A549 (cell line): ENCODE results near the gene SLC31A2. TPM values are rescaled to one million over a fixed set of nuclear protein-coding genes. Genes with fewer than 3 reads are reported as not detected.

Experiments
- ATAC-seq, 2 experiments: fragments of 200-7000 bp in 1 of 2; fragments of >200 bp in 1 of 2; cut with Nextera tagmentation in 1 of 2; cut with Tn5 transposase in 1 of 2; 3 replicates each; pipeline versions ENCODE4 v1.8.0 to v1.9.1; 2018 to 2020; ENCODE audit warnings: mild to moderate bottlenecking in 1 of 2, moderate library complexity in 1 of 2
- CTCF ChIA-PET: fragments of 300-600 bp; sonication (Branson Sonifier 250); formaldehyde crosslinking; extraction: SDS; loops from one replicate; lab custom pipeline; 2021; ENCODE audit warnings: antibody characterized with exemption, inconsistent platforms; lab: Yijun Ruan, JAX
- POLR2A ChIA-PET: fragments of 350-600 bp; formaldehyde crosslinking; extraction: SDS; loops from one replicate; lab custom pipeline; 2021; ENCODE audit warnings: antibody characterized with exemption, inconsistent platforms; lab: Yijun Ruan, JAX
- DNase-seq, 2 experiments: peaks; one replicate each; pipeline versions ENCODE4 v3.0.0 to v3.0.0-alpha.2; 2011 to 2016; ENCODE audit warnings: low read depth in 1 of 2, low spot score in 1 of 2
- FAIRE-seq: peaks from 2 replicates; lab custom pipeline; 2011; peaks lifted over from hg19 to GRCh38; lab: Jason Lieb, UNC
- H3K27ac ChIP-seq, 2 experiments: fragments of >200 bp; sonication (Bioruptor Twin); formaldehyde crosslinking; 3 replicates each; pipeline ENCODE4 v1.5.1; 2016 to 2017
- H3K4me1 ChIP-seq: fragments of >200 bp; sonication (Bioruptor Twin); formaldehyde crosslinking; 3 replicates; pipeline ENCODE4 v1.6.1; 2016
- H3K4me2 ChIP-seq: fragments of >200 bp; sonication (Bioruptor Twin); formaldehyde crosslinking; 3 replicates; pipeline ENCODE4 v1.6.1; 2016
- H3K4me3 ChIP-seq: fragments of >200 bp; sonication (Bioruptor Twin); formaldehyde crosslinking; 3 replicates; pipeline ENCODE4 v1.5.1; 2016
- H3K9me3 ChIP-seq: fragments of >200 bp; sonication (Bioruptor Twin); formaldehyde crosslinking; 3 replicates; pipeline ENCODE4 v1.6.1; 2016
- ATOH8 ChIP-seq: fragments of 250-450 bp; sonication (Bioruptor Pico); IDR thresholded peaks from 2 replicates; pipeline ENCODE4 v1.5.0; 2020; ENCODE audit warnings: low read depth, mild to moderate bottlenecking, moderate library complexity
- BHLHE40 ChIP-seq: IDR thresholded peaks from 2 replicates; pipeline ENCODE4 v1.6.1; 2012; ENCODE audit warnings: low read depth, low read length, inconsistent platforms
- CBX2 ChIP-seq: fragments of 200-600 bp; sonication (generic); IDR thresholded peaks from 2 replicates; pipeline ENCODE4 v1.6.1; 2016; ENCODE audit warnings: low read depth, mild to moderate bottlenecking, borderline replicate concordance
- CBX8 ChIP-seq: fragments of 200-600 bp; sonication (generic); IDR thresholded peaks from 2 replicates; pipeline ENCODE4 v1.6.1; 2016
- CEBPB ChIP-seq, 2 experiments: fragments of >200 bp in 1 of 2; sonication (Bioruptor Twin) in 1 of 2; formaldehyde crosslinking in 1 of 2; IDR thresholded peaks; 2 replicates each; pipeline ENCODE4 v1.6.1; 2012 to 2016
- CHD2 ChIP-seq: fragments of 150-350 bp; IDR thresholded peaks from 2 replicates; pipeline ENCODE4 v1.6.1; 2014; ENCODE audit warnings: low read length; ENCODE audit not compliant: partially characterized antibody
- E2F6 ChIP-seq: IDR thresholded peaks from 2 replicates; pipeline ENCODE4 v1.6.1; 2012; ENCODE audit warnings: low read depth, borderline replicate concordance
- ELK1 ChIP-seq: fragments of 150-350 bp; IDR thresholded peaks from 2 replicates; pipeline ENCODE4 v1.6.1; 2014; ENCODE audit warnings: low read depth, mild to moderate bottlenecking, low read length
- EP300 ChIP-seq, 2 experiments: fragments of >200 bp; sonication (Bioruptor Twin); formaldehyde crosslinking; IDR thresholded peaks; 2 replicates in 1 of 2; 3 replicates in 1 of 2; pipeline ENCODE4 v1.6.1; 2016 to 2017
- ESRRA ChIP-seq: fragments of 150-350 bp; IDR thresholded peaks from 2 replicates; pipeline ENCODE4 v1.6.1; 2014; ENCODE audit warnings: mild to moderate bottlenecking, low read length, borderline replicate concordance
- FOSL2 ChIP-seq, 2 experiments: fragments of 450-650 bp in 1 of 2; fragments of >200 bp in 1 of 2; sonication (Bioruptor Twin) in 1 of 2; formaldehyde crosslinking; IDR thresholded peaks; 2 replicates each; pipeline versions ENCODE4 v1.5.0 to v1.6.1; 2016 to 2020; ENCODE audit warnings: mild to moderate bottlenecking in 1 of 2, moderate library complexity in 1 of 2
- FOXS1 ChIP-seq: fragments of 250-450 bp; sonication (Bioruptor Pico); IDR thresholded peaks from 2 replicates; pipeline ENCODE4 v1.5.0; 2020; ENCODE audit warnings: mild to moderate bottlenecking, moderate library complexity
- HDAC2 ChIP-seq: fragments of 200-600 bp; sonication (generic); IDR thresholded peaks from 2 replicates; pipeline ENCODE4 v1.6.1; 2016
- HMGXB4 ChIP-seq: fragments of 250-450 bp; sonication (Bioruptor Pico); IDR thresholded peaks from 2 replicates; pipeline ENCODE4 v1.5.0; 2021; ENCODE audit warnings: mild to moderate bottlenecking, moderate library complexity, borderline replicate concordance
- HOXA7 ChIP-seq: fragments of 250-450 bp; sonication (Bioruptor Pico); IDR thresholded peaks from 2 replicates; pipeline ENCODE4 v1.5.0; 2020; ENCODE audit warnings: mild to moderate bottlenecking, moderate library complexity
- HOXB5 ChIP-seq: fragments of 250-450 bp; sonication (Bioruptor Pico); IDR thresholded peaks from 2 replicates; pipeline ENCODE4 v1.5.0; 2020; ENCODE audit warnings: mild to moderate bottlenecking, moderate library complexity
- KDM1A ChIP-seq: fragments of 200-600 bp; sonication (generic); IDR thresholded peaks from 2 replicates; pipeline ENCODE4 v1.6.1; 2016; ENCODE audit warnings: low read depth, mild to moderate bottlenecking
- KDM5A ChIP-seq: fragments of 200-600 bp; sonication (generic); IDR thresholded peaks from 2 replicates; pipeline ENCODE4 v1.6.1; 2016; ENCODE audit warnings: antibody characterized with exemption, mild to moderate bottlenecking
- MAFK ChIP-seq: fragments of 450-650 bp; IDR thresholded peaks from 2 replicates; pipeline ENCODE4 v1.6.1; 2014; ENCODE audit not compliant: partially characterized antibody
- MAX ChIP-seq: IDR thresholded peaks from 2 replicates; pipeline ENCODE4 v1.6.1; 2012
- NFE2L2 ChIP-seq: fragments of 150-350 bp; conservative IDR thresholded peaks from 2 replicates; pipeline ENCODE4 v1.6.1; 2014; ENCODE audit warnings: low read length
- NR3C1 ChIP-seq: fragments of >200 bp; sonication (Bioruptor Twin); formaldehyde crosslinking; IDR thresholded peaks from 3 replicates; pipeline ENCODE4 v1.6.1; 2017
- PBX3 ChIP-seq: IDR thresholded peaks from 2 replicates; pipeline ENCODE4 v1.6.1; 2012
- PHF8 ChIP-seq: fragments of 200-600 bp; sonication (generic); IDR thresholded peaks from 2 replicates; pipeline ENCODE4 v1.6.1; 2016; ENCODE audit warnings: low read depth, mild to moderate bottlenecking, antibody characterized with exemption, moderate library complexity, borderline replicate concordance
- RCOR1 ChIP-seq: fragments of 150-350 bp; IDR thresholded peaks from 2 replicates; pipeline ENCODE4 v1.6.1; 2014; ENCODE audit warnings: antibody characterized with exemption, low read length, low read depth
- RNF2 ChIP-seq: fragments of 200-600 bp; sonication (generic); IDR thresholded peaks from 2 replicates; pipeline ENCODE4 v1.6.1; 2016; ENCODE audit warnings: low read depth, mild to moderate bottlenecking, antibody characterized with exemption, moderate library complexity, borderline replicate concordance
- WGBS: methylation state at CpG from one replicate; pipeline ENCODE4 v1.1.6; 2017; ENCODE audit errors: missing lambda C conversion rate; 5-methylcytosine and 5-hydroxymethylcytosine counted together
- polyA plus RNA-seq, 4 experiments: library from polyadenylated mRNA; depleted of rRNA in 3 of 4; stranded (reverse); fragments of >200 nt; fragmentation: RNase III in 1 of 4; extraction: RNeasy Plus Mini Kit Qiagen cat#74134 plus additional on column Dnase treatment in 1 of 4; gene quantifications; 2 replicates in 3 of 4; 3 replicates in 1 of 4; pipeline ENCODE4 v1.2.3, GENCODE V29; 2011 to 2017

Gene SLC31A2
- polyA plus RNA-seq, 2 of the 4 experiments (the other 2 are of a cell fraction): 5.8 to 5.9 TPM

GRCh38 chr9:113177251-113177650 lies 26.4 kb downstream of the SLC31A2 start:
- no peaks in the 10 kb centered on the region for H3K4me1 ChIP-seq
- FAIRE-seq: no peak
- no peak overlapping the region for H3K27ac ChIP-seq
- no peak overlapping the region for H3K4me2 ChIP-seq
- TF ChIP-seq RNF2: no peak
- TF ChIP-seq NFE2L2: no peak
- TF ChIP-seq, all 56 proteins: peak for 0
- ATAC-seq: no peak
- WGBS: 95% methylated on average over 2 of the region's 2 CpGs
- no peak for DNase-seq
- POLR2A ChIA-PET: no interaction called here
- CTCF ChIA-PET: interaction anchor here (0.6 to 1.9 kb wide), 4 partner anchors 9 to 479 kb away, joined by 3 to 8 read pairs (median 4); no protein-coding TSS in a partner anchor
- no peak overlapping the region for H3K4me3 ChIP-seq
- H3K9me3 ChIP-seq: no peaks in the 10 kb centered on the region

GRCh38 chr9:113178087-113178486 lies 27.3 kb downstream of the SLC31A2 start:
- no peak overlapping the region for H3K4me3 ChIP-seq
- TF ChIP-seq ATOH8 (CRISPR knock-in tag) (no peak), MAFK (no peak), KDM5A (no peak), CBX2 (no peak), BHLHE40 (no peak), E2F6 (no peak), HOXB5 (CRISPR knock-in tag) (no peak), HDAC2 (no peak), NR3C1 (no peak), FOSL2 (IDR thresholded peaks at IDR 0.05) (no peak), FOSL2 (CRISPR knock-in tag; IDR thresholded peaks at IDR 0.05) (no peak), PHF8 (no peak), ELK1 (no peak), EP300 (IDR thresholded peaks at IDR 0.05) (no peak)
- WGBS: 93% methylated on average over 1 of the region's 1 CpG
- DNase-seq (no peak), FAIRE-seq (no peak), ATAC-seq (no peak)
- ChIA-PET CTCF (interaction anchor here (0.8 to 1.9 kb wide), 4 partner anchors 8 to 478 kb away, joined by 3 to 8 read pairs (median 4); partner anchors contain the start of gene SLC31A2), POLR2A (no interaction called here)
- H3K27ac ChIP-seq: no peak overlapping the region
- H3K9me3 ChIP-seq: no peaks in the 10 kb centered on the region
- H3K4me2 ChIP-seq: no peak overlapping the region
- no peaks in the 10 kb centered on the region for H3K4me1 ChIP-seq

- ChIA-PET POLR2A (no interaction called here), CTCF (interaction anchor here (0.5 kb wide), 1 partner anchor 256 kb away, joined by 3 read pairs; no protein-coding TSS in a partner anchor)
- no peaks in the 10 kb centered on the region for H3K4me1 ChIP-seq
- TF ChIP-seq CBX8 (no peak), PBX3 (no peak), CEBPB (IDR thresholded peaks at IDR 0.05) (no peak), MAX (no peak), HMGXB4 (CRISPR knock-in tag) (no peak), CBX2 (no peak), CHD2 (no peak), RCOR1 (no peak), E2F6 (no peak), HOXA7 (CRISPR knock-in tag) (no peak), ELK1 (no peak), KDM1A (no peak), FOXS1 (CRISPR knock-in tag) (no peak), ESRRA (no peak)
- H3K9me3 ChIP-seq: no peaks in the 10 kb centered on the region
- DNase-seq: no peak
- H3K4me2 ChIP-seq: no peak overlapping the region
- WGBS: 0% methylated on average over 1 of the region's 1 CpG
- H3K4me3 ChIP-seq: no peak overlapping the region
- no peak for ATAC-seq
- no peak overlapping the region for H3K27ac ChIP-seq
- no peak for FAIRE-seq
Observed at GRCh38 chr9:113179839-113180238, 29.0 kb downstream of the SLC31A2 start.
